ENCODE results near the gene AKAP6.
A peak's percentile ranks its signal among the peaks of the same experiment; 100 is the strongest.

The AKAP6 gene, protein sequence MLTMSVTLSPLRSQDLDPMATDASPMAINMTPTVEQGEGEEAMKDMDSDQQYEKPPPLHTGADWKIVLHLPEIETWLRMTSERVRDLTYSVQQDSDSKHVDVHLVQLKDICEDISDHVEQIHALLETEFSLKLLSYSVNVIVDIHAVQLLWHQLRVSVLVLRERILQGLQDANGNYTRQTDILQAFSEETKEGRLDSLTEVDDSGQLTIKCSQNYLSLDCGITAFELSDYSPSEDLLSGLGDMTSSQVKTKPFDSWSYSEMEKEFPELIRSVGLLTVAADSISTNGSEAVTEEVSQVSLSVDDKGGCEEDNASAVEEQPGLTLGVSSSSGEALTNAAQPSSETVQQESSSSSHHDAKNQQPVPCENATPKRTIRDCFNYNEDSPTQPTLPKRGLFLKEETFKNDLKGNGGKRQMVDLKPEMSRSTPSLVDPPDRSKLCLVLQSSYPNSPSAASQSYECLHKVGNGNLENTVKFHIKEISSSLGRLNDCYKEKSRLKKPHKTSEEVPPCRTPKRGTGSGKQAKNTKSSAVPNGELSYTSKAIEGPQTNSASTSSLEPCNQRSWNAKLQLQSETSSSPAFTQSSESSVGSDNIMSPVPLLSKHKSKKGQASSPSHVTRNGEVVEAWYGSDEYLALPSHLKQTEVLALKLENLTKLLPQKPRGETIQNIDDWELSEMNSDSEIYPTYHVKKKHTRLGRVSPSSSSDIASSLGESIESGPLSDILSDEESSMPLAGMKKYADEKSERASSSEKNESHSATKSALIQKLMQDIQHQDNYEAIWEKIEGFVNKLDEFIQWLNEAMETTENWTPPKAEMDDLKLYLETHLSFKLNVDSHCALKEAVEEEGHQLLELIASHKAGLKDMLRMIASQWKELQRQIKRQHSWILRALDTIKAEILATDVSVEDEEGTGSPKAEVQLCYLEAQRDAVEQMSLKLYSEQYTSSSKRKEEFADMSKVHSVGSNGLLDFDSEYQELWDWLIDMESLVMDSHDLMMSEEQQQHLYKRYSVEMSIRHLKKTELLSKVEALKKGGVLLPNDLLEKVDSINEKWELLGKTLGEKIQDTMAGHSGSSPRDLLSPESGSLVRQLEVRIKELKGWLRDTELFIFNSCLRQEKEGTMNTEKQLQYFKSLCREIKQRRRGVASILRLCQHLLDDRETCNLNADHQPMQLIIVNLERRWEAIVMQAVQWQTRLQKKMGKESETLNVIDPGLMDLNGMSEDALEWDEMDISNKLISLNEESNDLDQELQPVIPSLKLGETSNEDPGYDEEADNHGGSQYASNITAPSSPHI (N-terminal part only)

DNA sequence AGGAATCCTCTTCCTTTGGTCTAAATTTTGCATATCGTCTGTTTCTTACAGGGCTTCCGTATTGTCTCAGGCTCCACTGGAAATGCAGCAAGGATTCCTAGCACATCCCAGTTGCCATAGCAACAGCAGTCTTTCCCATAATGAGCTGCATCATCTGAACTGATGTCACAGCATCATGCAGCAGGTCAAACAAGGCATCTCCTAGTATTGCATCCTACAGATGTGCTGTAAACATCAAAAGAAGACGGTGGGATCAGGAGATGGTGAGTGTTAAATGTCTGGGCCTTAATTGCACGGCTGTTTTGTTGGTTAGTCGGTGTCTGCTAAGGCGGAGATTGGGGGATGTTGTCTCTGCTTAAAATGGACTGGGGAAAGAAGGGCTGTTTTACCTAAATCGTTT is at the start of gene AKAP6:
Gene AKAP6 (plus strand): TSS at position 153 of the 400 bp plus-strand sequence. CDS start 104,196 bp downstream, outside the sequence.
- peak; percentile 56 for DNase-seq

DNA sequence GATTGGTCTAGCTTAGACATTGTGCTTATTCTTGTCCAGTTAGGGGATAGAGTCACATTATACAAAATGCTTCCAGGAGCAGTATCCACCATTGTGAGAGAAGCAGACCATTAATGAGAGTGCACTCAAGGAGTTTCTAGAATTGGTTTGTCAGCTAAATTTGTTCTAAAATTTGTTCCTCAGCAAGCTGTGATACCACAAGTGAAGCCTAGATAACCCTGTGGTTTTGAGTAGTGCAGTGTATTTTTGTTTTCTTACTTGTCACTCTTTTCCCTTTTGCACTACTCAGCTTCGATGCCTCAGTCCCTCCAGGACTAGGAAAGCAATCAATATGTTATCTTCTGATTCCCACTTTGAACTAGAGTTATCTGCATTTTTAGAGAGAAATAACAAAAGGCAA is 42.5 kb upstream of the AKAP6 start:
- DNase-seq: no peak

DNA sequence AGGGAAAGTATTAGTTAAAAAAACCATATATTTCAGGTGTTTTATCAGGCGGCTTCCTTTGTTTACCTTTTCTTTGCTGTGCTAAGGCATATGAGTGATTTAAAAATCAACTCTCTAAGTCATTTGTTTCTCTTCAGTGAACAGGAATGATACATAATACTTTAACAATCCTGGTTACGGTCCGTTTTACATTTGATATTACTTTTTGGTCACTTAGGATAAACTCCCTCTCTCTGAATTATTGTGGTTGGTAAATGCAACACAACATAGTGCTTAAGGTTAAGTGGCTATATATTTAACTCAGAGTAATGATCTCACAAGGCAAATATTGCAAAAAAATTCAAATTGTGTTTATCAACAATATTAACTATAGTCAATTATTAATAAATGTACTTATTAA is 32.7 kb upstream of the AKAP6 start:
- DNase-seq: no peak

DNA sequence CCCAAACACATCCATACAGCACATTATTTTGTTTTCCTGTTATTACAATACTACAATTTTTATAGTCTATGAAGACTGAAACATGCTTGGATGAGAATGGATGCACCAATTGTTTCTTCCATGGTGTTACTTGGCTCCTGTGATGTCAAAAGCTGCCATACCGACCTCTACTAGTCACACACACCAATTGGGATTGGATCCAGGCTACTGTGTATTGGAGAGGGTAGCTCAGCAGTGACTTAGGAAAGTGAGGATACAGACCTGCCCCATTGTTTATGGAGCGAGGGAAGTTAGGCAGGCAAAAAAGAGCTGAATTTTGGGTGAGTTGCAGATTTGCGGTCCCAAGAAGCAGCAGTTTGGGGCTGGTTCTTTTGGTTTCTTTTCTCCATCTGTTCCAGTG is 30.8 kb upstream of the AKAP6 start:
- no peak for DNase-seq

DNA sequence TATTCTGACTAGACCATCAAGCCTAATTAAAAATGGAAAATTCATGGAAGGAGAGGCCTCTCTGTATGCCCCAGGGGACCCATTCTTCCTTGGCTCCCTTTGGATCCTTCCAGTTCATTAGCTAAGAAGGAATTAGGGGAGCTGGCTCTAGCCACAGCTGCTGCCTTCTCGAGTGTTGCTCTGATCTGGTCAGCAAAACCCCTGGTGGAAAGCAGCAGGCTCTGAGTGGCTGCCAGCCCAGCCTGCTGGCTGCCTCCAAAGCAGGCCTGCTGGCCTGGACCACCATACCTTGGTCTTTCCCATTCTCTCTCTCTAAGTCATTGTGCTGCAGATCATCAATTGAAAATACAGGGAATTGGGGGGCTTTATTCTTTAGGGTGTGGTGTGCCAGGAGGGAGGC is 29.0 kb upstream of the AKAP6 start:
- DNase-seq: no peak

DNA sequence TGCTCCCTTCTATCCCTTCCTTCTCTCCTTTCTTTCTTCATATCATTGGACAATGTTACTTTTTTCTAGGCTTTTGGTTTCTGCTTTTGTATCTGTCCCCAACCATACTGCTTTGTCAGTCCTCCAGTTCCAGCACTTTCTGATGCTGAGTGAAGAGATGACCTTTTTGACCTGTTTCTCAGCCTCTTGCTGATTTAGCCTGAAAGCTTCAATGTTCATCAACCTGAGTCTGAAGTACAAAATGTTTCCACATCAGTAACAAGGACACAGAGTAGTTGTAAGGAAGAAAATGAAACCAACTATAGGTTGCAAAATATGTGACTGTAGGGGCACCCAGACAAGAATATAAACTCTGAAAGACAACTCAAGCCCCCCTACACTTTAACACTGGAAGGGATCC is 25.2 kb upstream of the AKAP6 start:
- DNase-seq: no peak

DNA sequence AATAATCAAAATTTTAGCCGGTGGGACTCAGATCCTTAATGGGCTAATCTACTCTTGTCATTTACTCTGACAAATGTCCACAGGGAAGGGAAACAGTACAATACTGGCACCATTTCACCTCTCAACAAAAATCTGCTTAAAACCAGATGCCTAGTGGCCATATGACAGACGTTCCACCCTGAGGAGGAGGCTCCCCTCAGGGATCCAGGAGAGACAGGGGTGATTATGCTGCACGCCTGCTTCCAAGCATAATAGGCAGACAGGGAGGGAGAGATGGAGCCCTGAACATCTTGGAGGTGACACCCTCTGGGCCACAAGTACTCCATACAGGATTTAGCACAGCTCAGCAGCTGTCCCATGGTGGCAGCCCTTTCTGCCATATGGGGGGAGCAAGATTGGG is 24.8 kb upstream of the AKAP6 start:
- DNase-seq: no peak

DNA sequence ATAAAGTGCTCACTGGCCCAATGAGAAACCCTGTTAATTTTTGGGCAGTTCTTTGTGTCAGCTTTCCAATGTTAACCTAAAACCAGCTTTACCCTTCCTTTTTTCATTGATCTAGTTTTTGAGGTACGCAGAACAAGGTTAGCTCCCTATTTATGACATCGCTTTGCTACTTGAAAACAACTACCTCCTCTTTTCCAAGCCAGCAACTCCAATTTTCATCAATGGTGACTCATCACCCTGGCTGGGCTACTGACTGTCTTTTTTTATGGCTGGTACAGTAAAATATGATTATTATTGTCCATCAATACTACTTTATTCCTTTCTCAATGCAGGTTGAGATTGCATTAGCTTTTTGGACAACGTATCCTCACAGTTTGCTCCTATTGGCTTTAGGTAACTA is 22.5 kb upstream of the AKAP6 start:
- DNase-seq: no peak

DNA sequence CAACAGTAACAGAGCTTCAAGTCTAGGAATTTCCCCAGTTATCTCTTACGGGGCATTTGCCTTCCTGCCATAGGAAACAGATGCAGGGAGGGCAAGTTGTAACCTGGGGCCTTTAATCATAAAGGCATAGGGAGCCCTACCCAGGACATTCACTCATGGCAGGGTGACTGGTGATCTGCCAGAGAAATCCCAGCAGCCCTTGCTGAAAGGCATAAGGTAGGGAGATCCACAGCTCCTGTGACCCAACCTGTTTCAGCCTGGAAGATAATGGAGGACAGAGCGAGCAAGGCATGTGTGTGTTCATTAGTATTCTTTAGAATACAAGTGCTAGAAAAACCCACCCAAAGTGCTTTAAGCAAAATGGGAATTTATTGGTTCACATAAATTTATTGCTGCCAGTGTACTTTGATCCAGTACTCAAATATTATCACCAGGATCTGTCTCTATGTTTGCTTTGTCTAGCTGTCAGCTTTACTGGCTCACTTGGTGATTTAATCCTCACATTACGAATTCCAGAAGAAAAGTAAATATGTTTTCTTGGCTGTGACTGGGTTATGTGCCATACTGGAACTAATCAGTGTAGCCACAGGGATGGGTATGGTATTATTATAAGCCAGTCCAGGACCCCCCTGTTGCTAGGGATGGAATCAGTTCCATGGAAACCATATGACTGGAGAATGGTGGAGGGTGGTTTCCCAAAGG is 21.1 kb upstream of the AKAP6 start:
- DNase-seq: peak; percentile 65

DNA sequence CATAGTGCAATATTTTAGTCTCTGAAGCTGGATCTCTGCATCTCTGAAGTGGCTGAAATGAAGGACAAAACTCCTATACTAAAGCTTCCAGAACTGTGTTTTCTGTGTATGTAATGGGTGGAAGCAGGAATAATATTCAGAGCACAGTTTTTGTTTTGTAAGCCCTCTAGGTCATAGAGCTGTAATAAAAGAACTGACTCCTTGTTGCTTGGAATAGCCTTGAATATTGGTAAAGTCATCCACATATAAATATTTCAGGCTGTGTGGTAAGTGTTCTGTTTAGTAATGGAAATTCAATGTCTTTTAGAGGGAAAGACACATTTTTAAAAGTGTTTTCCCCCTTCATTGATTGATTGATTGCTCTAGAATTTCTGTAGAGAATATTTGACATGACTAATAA is 18.2 kb upstream of the AKAP6 start:
- no peak for DNase-seq

DNA sequence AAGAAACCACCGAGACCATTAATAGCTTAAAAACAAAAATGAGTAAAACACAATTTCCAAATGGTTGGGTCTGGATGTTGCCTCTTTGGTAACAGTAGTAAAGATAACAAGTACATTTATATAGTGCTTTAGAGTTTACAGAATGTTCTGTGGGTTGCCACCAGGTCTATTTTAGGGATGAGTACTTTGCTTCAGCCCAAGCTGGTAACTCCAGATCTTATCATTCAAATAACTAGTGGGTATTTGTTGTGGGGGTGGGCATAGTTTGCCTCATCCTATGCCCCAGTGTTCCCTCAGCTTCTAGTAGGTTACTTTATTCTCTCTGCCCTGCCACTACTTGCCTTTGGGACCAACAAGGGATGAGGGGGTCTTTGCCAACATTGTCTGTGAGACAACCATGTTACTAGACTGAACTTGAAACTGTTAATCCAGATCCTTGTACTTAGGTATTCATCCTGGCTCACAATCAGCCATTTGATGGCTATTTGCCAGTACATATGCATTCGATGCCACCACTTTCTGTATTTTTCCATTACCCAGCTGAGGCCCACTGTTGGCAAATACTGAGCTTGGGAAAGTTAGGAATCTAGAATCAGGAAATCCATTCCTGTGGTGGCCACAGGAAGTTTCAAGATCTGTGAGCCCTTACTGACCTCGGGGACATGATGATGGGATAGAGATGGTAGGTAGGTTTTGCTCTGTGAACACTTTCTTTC is 17.6 kb upstream of the AKAP6 start:
- DNase-seq: no peak

DNA sequence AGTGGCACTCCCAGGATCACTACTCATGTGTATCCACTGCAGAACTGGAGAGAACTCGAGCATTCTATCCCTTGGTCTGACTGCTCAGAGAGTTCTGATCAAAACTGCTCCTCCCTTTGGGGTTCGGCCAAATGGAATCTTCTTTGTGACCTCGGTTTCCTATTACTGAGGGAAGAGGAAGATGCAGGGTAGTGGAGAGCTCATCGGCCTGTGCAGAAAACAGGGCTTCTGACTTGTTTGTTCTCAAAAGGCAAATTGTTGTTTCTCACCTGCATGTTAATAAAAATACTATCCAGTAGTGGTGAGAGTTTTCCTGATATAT is 17.1 kb upstream of the AKAP6 start:
- DNase-seq: no peak

DNA sequence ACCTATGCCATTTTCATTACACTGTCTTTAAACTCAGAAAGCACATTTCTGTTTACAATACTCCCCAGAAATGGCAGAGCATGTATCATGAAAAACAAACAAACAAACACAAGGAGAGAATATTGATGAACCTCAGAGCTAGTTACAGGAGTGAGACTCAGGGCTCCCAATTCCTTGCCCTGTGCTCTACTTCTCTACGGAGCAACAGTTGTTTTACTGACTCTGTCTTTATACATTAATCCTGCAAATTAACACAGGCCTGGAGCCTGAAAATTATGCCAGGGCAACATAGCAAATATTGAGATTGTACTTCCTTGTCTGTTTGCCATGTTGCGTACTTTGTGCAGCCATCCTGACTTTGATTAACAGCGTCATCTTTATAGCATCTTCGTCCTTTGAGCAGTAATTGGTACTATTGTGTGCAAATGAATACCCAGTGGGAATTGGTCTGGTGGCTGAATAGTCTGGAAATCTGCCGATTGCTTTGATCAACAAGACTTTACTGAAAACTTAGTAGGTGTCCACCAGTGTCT is 15.2 kb upstream of the AKAP6 start:
- peak; percentile 55 for DNase-seq

DNA sequence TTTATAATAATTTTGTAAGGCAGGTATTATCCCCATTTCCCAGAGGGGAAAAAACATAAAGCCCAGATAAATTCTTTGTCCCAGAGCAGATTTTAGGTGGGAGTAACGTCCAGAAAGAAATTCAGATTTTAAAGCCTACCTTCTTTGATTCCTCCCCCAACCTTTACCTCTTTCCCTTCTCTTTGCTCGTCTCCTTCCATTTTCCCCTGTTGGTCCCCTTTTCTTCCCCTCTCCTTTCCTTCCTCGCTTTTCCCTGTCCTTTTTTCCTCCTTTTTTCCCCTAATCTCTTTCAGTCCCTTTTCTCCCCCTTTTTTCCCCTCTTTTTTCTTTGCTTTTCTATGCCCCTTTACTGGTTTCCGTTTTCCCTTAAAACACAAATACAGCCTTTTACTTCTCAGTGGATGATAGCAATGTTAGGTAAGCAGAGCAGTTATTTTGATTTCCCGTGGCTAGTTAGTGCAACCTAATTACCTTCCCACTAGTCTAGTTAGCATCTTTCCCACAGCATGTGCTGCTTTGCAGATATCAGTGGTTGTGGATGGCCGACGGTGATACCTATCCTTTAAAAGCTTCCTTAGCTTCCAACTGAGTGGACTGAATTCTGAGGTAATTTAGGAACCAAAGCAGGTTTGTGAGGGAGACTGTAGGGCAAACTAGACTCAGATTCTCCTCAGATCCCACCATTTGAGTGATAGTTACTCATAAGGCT is 10.9 kb upstream of the AKAP6 start:
- no peak for DNase-seq

DNA sequence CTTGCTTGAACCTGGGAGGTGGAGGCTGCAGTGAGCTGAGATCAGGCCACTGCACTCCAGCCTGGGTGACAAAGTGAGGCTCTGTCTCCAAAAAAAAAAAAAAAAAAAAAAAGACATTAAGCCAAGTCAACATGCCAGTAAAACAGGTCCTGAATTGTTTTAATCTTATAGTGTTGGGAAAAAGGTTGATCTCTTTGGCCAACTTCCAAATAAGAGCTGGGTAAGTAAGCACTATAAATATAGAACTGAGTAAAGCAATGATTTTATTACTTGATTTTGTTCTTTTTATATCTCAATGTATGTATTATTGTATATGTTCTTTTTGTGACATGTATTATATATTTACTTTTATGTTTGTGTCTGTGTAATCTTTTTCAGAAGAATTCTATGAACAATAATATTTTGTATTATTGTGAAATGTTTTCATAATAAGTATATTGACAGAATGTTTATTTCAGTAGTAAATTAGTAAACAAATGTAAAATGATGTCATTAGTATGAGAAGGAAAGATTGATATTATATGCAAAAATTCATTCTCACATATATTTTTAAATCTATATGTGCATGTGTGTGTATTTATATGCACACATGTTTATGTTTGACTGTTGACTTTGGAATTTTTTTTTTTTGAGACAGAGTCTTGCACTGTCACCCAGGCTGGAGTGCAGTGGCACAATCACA is 9.6 kb upstream of the AKAP6 start:
- DNase-seq: peak; percentile 92

DNA sequence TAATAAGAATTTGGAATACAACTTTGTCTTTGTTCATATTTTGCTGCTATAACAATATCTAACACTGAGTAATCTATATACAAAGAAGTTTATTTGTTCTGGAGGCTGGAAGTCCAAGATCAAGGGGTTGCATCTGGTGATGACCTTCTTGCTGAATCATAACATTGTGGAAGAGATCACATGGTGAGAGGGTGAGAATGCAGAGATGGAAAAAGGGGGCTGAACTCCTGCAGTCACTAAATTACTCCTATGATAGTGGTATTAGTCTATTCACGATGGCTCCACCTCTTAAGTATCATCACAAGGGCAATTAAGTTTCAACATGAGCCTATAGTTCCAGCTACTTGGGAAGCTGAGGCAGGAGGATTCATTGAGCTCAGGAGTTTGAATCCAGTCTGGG is 4.5 kb upstream of the AKAP6 start:
- no peak for DNase-seq

DNA sequence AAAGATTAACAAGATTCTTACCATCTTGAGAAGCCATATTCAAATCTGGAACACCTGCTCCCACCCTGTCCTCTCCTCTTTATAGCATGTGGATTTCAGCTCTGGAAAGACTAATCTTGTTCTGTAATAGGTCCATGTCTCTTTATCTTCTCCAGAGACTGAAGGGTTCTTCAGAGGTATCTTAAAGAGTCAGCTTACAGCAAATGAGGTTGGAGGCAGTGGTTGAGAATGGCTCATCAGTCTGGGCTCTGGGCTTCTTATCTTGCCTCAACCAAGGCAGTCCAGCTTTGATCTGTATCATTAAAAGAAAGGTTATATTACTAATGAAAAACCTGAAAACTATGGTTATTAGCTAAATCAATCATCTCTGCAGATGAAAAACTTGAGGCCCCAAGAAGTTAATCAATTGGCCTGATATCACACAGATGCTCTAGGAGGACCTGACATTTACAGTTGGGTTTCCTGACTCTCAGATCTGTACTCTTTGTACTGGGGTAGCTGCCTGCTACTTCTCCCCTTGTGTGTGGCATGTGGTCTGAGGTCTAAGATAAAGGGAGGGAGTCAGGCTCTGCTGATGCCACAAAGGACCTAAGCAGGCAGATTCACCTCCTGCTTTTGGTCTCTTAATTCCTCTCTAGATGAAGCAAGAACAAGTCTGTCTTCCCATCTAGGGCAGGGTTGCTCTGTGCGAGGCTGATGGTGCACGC is 1.7 kb upstream of the AKAP6 start:
- DNase-seq: no peak

DNA sequence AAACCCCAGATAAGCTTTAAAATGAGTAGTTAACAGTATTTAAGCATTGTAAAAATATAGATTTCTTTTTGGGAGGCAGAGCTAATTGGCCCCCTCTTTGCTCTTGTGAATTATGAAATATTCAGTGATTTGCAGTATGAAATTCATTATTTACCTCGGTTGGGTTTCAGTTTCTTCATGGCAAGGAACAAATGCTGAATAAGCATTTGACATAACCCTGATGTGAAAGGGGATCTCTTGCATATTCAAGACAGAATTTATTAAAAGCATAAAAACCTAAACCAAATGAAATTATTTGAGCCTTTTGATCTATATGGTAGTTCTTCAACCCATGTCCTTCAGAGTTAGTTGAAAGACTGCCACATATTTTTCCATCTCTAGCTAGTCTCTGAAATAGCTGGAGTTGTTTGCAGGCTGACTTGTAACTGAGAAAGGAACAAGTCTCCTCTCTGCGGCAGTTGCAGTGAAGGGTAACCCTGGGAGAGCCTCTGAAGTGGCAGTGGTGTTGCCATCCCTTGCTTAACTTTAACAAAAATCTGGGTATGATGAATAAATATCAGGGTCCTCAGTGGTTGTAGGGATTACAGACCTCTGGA is 690 bp downstream of the AKAP6 start:
- no peak for DNase-seq

DNA sequence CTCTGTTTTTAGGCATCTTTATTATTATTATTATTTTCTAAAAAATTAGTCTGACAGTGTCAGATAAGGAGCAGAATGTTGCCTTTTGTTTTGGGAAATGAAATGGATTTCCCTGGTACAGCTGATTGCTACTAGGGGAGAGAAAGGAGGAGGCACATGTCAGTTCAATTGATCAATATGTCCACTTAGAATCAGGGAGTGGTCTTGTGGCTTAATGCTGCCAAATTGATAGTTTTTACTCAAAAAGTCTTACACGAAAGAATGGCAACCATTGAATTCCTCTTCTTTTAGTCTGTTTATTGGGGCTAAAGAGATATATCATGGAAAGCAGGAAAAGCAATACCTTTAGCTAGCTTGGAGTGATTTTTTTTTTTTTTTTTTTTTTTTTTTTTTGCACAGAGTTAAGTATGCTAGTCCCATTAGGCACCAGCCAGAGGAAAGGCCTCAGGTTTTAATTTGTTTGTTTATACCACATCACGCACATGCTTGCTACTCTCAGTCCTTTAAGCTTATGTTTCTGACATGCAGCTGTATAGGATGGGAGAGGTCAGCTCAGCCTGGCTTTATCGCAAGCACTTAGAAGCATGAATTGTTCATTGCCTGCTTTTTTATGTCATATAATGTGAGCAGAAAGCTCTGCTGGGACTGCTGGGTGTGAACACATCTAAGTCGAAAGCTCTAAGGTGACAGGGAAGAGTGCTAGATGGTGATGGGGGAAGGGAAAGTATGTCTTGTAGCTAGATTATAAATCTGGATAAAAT is 1.4 kb downstream of the AKAP6 start:
- peak; percentile 87 for DNase-seq

All from NCI-H2029 (cell line).